HG03565 (cell line): ENCODE results near the gene TAS2R39.
A peak's percentile ranks its signal among the peaks of the same experiment; 100 is the strongest.
"Not testable (repeated sequence)": the region's sequence is repeated elsewhere in the genome, so short reads cannot be mapped to it uniquely, and the experiment has no call there.

Experiments used
- ATAC-seq: cut with Tn5 transposase; IDR thresholded peaks from one replicate; pipeline ENCODE4 v1.9.1; 2021; ENCODE audit warnings: mild to moderate bottlenecking, moderate library complexity; ENCODE audit not compliant: unreplicated experiment

The TAS2R39 gene

DNA sequence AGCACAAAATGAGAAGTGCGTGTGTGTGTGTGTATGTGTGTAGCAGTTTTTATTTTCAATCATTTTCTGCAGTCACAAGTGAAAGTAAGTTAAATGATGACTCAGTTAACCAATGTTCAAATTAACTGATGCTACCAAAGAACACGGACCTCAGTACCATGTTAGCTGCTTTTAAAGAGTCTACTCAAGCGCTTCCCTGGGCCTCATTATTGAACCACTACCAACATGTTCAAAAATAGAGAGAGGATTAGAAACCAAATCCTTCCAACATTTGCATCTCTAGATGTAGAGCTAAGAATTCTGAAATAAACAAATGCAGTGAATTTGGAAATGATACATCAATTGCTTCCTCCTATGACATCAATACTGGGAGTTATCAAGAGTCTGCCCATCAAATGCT, at the start of gene TAS2R39:
Gene TAS2R39 (plus strand): TSS at position 396 of the 400 bp plus-strand sequence. CDS start 0 bp downstream, at position 396.
- ATAC-seq: no peak

- ATAC-seq: no peak
Measured at GRCh38 chr7:143147070-143147469, 36.1 kb upstream of the TAS2R39 start.

DNA sequence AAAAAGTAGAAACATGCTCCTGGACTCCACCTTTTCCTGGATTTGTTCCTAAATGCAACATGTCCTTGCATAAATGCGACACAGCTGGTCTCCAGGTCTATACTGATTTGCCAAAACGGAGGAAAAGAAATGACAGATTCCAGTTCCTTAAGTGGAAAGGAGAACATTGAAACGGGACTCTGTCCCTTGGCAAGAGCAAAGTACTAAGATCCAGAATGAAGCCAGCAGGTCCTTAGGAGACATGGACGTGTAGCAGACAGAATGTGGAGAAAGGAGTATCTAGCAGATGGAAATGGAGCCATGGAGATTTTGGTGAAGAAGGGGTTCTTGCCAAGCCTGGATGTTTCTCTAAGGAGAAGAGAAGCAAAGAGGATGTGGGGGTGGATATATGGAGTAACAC, 35.2 kb upstream of the TAS2R39 start:
- no peak for ATAC-seq

DNA sequence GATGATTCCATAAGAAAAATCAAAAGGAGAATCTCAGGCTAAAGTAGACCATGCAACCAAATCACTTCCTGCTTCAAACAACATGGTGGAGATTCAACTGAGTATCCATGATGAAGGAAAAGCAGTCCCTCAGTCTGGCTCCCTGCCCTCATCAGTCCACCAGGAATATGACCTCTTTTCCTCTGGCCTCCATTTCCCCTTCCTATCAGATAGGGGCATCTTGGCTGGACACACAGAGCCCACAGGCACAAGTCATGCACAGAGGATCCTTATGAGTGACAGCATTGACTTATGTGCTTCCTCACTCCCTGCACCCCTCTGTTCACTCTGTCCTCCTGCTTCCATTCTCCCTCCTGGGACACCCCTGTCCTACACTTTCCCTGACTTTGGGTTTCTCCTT, 34.6 kb upstream of the TAS2R39 start:
- ATAC-seq: no peak

DNA sequence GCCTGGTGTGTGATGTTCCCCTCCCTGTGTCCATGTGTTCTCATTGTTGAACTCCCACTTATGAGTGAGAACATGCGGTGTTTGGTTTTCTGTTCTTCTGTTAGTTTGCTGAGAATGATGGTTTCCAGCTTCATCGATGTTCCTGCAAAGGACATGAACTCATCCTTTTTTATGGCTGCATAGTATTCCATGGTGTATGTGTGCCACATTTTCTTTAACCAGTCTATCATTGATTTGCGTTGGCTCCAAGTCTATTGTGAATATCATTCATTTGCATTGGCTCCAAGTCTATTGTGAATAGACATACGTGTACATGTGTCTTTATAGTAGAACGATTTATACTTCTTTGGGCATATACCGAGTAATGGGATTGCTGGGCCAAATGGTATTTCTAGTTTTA, 32.5 kb upstream of the TAS2R39 start:
- not testable (repeated sequence) for ATAC-seq

DNA sequence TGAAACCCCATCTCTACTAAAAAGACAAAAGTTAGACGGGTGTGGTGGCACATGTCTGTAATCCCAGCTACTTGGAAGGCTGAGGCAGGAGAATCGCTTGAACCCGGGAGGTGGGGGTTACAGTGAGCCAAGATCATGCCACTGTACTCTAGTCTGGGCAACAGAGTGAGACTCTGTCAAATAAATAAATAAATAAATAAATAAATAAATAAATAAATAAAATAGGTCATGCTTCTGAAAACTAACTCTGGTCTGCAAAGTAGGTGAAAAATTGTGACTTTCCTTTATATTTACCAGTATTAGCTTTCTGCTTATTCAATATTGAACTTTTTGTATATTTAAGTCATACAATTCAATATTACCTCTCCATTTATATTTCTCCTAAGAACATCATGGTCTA, 24.6 kb upstream of the TAS2R39 start:
- not testable (repeated sequence) for ATAC-seq

DNA sequence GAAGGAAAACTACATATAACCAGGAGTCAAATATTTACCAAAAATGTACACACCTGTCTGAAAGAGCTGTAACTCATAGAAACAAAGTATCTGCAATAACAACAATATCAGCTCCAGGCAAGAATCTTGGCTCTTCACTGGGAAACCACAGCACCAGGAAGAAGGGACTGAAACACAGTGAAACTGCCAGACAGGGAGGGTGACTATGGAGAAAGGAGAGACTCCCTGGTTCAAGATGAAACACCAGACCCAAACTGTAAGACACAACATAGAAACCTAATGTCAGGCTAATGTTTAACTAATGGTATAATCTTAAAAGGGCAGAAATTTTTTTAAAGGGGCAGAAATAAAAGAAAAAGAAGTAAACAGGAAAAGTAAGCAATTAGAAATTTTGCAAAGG, 11.5 kb upstream of the TAS2R39 start:
- no peak for ATAC-seq

GRCh38 chr7:143172354-143172753, 10.9 kb upstream of the TAS2R39 start:
- no peak for ATAC-seq

GRCh38 chr7:143176128-143176527, 7.1 kb upstream of the TAS2R39 start:
- no peak for ATAC-seq

- no peak for ATAC-seq
Measured at GRCh38 chr7:143177374-143178119, 5.7 kb upstream of the TAS2R39 start.

DNA sequence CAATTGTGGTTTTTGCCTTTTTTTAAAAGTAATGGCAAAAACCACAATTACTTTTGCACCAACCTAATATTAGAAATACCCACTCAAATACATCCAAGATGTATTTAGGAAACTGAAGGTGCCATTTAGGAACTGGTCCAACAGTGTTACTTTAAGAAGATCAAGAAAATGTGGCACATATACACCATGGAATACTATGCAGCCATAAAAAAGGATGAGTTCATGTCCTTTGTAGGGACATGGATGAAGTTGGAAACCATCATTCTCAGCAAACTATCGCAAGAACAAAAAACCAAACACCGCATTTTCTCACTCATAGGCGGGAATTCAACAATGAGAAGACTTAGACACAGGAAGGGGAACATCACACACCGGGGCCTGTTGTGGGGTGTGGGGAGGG, 2.4 kb upstream of the TAS2R39 start:
- not testable (repeated sequence) for ATAC-seq

DNA sequence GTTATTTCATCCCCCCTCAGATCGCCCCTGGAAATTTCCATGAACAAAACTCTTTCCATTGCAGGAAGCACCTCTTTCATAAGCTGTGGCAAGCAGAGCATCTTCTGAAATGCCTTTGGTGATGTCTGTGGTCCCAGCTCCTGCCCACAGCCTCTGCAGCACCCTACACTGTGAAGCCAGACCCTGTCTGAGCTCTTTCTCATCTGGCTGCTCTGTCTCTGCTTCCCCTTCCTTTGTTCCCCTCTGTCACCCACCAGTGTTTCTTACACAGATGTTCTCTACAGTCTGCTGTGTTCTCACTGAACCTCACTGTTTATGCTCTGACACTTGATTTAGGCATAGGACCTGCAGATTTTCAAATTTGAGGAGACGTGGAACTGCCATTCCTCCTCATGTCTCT, 1.9 kb upstream of the TAS2R39 start:
- ATAC-seq: no peak

DNA sequence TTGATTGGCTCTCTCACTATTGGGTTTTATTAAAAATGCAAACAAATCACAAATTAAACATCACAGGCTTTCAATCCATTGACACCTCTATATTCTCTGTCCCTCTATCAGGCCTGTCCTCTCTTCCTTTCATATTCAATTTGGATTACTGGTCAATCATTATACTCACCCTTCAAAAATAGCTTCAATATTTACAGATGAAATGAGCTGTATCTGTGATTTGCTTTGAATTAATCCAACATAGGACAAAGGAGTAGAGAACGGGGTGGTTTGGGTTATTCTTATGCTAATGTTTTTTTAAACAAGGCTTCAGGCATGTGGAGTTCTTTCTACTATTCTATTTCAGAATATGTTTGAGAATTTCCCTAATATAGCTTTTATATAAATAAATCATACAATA, 2.3 kb downstream of the TAS2R39 start:
- no peak for ATAC-seq

- ATAC-seq: no peak
Measured at GRCh38 chr7:143188994-143189393, 5.8 kb downstream of the TAS2R39 start.

DNA sequence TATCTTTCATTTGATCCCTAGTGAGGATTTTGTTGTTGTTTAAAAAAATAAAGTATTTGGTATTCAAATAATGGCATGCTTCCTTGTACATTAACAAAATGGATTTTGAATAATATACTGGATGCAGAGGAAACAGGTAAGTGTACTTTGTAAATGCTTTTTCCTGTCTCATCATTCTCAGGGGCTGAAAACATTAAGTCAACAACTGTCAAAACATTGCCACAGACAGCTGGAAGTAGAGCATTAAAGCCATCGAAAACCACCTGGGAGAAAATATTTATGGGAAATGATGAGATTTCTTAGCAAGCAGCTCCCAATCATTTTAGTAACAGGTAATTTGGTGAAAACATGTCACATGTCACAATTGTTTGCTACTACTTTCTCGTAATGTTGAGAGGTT, 10.7 kb downstream of the TAS2R39 start:
- ATAC-seq: no peak

- no peak for ATAC-seq
Measured at GRCh38 chr7:143199040-143199439, 15.8 kb downstream of the TAS2R39 start.

DNA sequence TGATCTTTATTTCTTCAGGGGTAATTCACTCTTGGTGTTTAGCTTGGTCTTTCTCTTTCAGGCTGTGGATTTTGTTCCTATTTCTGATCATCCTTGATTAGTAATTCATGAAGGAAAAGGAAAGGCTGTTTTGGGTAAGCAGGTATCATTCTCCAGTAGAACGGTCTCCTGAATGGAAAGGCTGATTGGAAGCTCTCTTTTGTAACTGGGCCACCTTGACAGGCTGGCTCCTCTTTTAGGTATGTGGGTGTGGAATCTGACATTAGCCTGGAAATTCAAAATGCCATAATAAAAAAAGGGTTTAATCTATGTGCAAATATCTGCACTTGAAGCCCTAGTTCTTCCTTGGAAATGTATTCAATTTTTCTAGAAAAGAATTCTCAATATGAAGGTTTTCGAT, 18.9 kb downstream of the TAS2R39 start:
- ATAC-seq: no peak

DNA sequence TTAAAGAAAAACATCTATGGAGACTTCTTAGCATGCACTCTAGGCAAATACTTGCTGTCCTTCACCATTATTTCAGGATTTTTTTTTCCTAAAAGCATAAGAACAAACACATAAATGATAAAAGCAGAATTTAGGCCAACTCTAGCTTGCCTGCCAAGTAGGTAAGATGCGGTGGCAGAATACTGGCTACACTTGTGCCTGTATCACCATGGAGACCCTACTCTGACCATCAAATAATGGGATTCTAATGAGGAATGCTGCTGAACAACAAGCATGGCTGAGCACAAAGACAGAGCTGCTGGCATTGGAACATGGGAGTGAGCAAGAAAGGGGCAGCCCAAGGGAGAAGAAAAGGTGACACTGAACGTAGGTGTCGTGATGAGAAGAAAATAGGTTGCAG, 20.2 kb downstream of the TAS2R39 start:
- ATAC-seq: no peak

DNA sequence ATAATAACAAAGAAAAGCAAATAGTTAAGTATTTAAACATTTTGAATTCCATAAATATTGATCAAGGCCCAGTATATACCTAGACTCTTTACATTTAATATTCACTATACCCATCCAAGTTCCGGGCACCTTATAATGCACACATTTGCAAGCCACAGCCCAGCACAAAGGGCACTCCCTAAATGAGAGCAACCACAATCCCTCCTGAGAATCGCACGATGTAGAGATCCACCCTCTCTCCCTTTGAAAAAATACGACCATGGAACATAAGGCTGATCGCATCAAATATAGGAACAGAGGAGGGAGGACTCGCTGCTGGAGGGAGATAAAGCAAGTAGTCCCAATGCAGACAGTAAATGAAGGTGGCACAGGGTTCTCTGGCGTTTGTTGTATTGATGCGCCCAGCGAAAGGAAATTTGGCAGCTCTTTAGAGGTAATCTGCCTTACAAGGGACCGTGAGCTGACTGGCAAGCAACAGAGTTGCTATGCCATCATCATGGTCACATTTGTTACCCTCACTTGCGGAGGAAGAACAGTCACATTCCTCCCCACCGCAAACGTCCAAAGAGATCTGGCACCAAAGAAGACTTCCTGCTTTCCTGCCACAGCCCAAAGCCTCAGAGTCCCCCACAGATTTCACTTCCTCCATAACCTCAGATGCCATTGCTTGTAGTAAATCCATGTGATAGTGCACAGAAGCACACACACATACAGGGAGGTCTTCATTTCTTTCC, 22.5 kb downstream of the TAS2R39 start:
- ATAC-seq: peak; percentile 81

DNA sequence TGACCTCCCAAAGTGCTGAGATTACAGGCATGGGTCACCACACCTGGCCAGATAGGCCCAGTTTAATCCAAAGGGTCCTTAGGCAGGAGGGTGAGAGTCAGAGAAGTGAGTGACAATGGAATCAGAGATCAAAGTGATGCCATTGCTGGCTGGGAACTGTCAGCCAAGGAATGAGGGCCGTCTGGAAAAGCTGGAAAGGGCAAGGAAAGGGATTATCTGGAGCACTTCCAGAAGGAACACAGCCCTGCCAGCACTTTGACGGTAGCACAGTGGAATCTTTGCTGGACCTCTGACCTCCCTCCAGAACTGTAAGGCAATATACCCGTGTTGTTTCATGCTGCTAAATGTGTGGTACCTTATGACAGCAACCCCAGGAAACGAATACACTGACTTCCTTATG, 27.3 kb downstream of the TAS2R39 start:
- no peak for ATAC-seq

DNA sequence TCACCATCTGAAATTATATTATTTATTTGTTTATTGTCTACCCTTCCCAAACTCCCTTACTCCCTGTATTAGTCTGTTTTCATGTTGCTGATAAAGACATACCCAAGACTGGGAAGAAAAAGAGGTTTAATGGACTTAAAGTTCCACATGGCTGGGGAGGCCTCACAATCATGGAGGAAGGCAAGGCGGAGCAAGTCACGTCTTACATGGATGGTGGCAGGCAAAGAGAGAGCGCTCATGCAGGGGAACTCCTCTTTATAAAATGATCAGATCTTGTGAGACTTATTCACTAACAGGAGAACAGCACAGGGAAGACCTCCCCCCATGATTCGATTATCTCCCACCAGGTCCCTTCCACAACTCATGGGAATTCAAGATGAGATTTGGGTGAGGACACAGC, 30.3 kb downstream of the TAS2R39 start:
- not testable (repeated sequence) for ATAC-seq
